ENCODE measurements around the gene MICALL1. TPM values are rescaled to one million over a fixed set of nuclear protein-coding genes. Genes with fewer than 3 reads are reported as not detected.
"Not testable (repeated sequence)": the region's sequence is repeated elsewhere in the genome, so short reads cannot be mapped to it uniquely, and the experiment has no call there.

The MICALL1 gene
- total and polyA plus RNA-seq, 7 experiments from 2014 or later: 2.2 to 40.0 (median 24.4) TPM

DNA sequence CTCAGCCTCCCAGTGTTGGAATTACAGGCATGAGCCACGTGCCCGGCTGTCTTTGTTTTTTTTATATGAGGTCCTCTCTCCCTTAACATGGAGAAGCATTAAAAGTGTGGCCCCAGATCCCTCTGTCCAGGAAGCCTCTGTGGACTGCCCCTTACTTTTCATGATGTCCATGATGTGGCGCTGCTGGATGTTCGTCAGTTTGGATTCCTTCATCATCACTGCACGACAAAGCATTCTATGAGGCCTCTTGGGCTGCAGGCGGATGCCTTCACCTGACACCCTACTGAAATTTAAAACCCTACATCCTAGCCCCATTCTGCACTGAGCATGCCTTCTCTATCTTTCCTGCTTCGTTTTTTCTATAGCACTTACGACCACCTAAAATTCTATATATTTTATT lies 45.2 kb downstream of the MICALL1 start:
- Mint-ChIP-seq H3K27ac (no peak overlapping the region), H3K36me3 (peaks cover 0 to 5% (median 4%) of the 10 kb centered on the region in 5 donors), H3K4me3 (peak overlapping the region in 1 of 10 donors; percentile 25), H3K27me3 (peaks cover 4 to 20% (median 14%) of the 10 kb centered on the region in 5 donors), H3K9me3 (peaks cover 0 to 2% (median 0%) of the 10 kb centered on the region in 11 donors), H3K4me1 (peaks cover 16 to 35% (median 31%) of the 10 kb centered on the region in 7 donors)
- CTCF ChIA-PET: interaction anchor here (0.7 kb wide), 1 partner anchor 127 kb away, joined by 3 read pairs; no protein-coding TSS in a partner anchor
- H3K4me1 ChIP-seq (ENCODE audit: control insufficient read depth in 2 of 2, insufficient read depth in 2 of 2, low read length in 2 of 2): peaks cover 13 to 18% of the 10 kb centered on the region in 2 donors
- H3K9me3 ChIP-seq (ENCODE audit: control insufficient read depth in 2 of 3, low read length in 3 of 3): no peaks in the 10 kb centered on the region
- H3K4me3 ChIP-seq (ENCODE audit: low read length): no peak overlapping the region
- ATAC-seq (no peak), DNase-seq (no peak)
- intact Hi-C loops (cut with micrococcal nuclease): loop anchor here in 1 of 2 donors (5.0 kb wide), 1 partner anchor 144 kb away; the partner anchor contains the start of gene GCAT
- peaks cover 0 to 5% (median 0%) of the 10 kb centered on the region in 3 experiments for H3K36me3 ChIP-seq (ENCODE audit: control insufficient read depth in 2 of 3, insufficient read depth in 3 of 3, low read length in 3 of 3)
- POLR2A ChIA-PET: no interaction called here
- H3K27me3 ChIP-seq (ENCODE audit: control insufficient read depth in 2 of 2, insufficient read depth in 2 of 2, low read length in 2 of 2): no peaks in the 10 kb centered on the region
- no peak overlapping the region for H3K27ac ChIP-seq (ENCODE audit: low read depth, low read length)

DNA sequence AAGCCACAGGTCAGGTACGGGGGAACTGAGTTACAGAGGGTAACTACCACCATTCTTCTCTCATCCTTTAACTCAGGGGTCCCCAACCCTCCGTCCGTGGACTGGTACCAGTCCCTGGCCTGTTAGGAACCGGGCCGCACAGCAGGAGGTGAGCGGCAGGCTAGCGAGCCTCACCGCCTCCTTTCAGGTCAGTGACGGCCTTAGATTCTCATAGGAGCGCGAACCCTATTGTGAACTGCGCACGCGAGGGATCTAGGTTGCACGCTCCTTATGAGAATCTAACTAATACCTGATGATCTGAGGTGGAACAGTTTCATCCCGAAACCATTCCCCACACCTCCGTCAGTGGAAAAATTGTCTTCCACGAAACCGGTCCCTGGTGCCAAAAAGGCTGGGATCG lies 46.5 kb downstream of the MICALL1 start:
- Mint-ChIP-seq H3K36me3 (peaks cover 7 to 16% (median 12%) of the 10 kb centered on the region in 5 donors), H3K27ac (peak overlapping the region in 4 of 9 donors; percentile 80 to 98 (median 94)), H3K4me1 (peaks cover 22 to 47% (median 43%) of the 10 kb centered on the region in 7 donors), H3K4me3 (peak overlapping the region; percentile 93 to 100 (median 99)), H3K27me3 (peaks cover 4 to 20% (median 14%) of the 10 kb centered on the region in 5 donors)
- H3K27ac ChIP-seq (ENCODE audit: low read depth, low read length); H3K27me3 ChIP-seq (ENCODE audit: control insufficient read depth in 2 of 2, insufficient read depth in 2 of 2, low read length in 2 of 2); H3K9me3 Mint-ChIP-seq; H3K9me3 ChIP-seq (ENCODE audit: control insufficient read depth in 2 of 3, low read length in 3 of 3); POLR2A ChIA-PET; ATAC-seq; DNase-seq: not testable (repeated sequence)
- Histone ChIP-seq H3K36me3 (ENCODE audit: control insufficient read depth in 2 of 3, insufficient read depth in 3 of 3, low read length in 3 of 3) (peaks cover 0 to 18% (median 9%) of the 10 kb centered on the region in 3 experiments), H3K4me3 (ENCODE audit: low read length) (peak overlapping the region; percentile 96), H3K4me1 (ENCODE audit: control insufficient read depth in 2 of 2, insufficient read depth in 2 of 2, low read length in 2 of 2) (peaks cover 13 to 18% of the 10 kb centered on the region in 2 donors)
- intact Hi-C loops (cut with micrococcal nuclease): loop anchor here (1.0 to 5.0 kb wide), 7 partner anchors 18 to 618 kb away; partner anchors contain the start of genes GCAT (in 2 of the 2), MICALL1 (in 2 of the 2), ANKRD54 (in 1 of the 2) and DMC1 (in 1 of the 2)
- CTCF ChIA-PET: interaction anchor here (0.7 kb wide), 1 partner anchor 125 kb away, joined by 4 read pairs; no protein-coding TSS in a partner anchor

GRCh38 chr22:37953062-37953436 lies 47.0 kb downstream of the MICALL1 start:
- POLR2A ChIA-PET: interaction anchor here (1.5 to 1.9 kb wide), 2 partner anchors 13 to 136 kb away, joined by 3 to 6 read pairs; no protein-coding TSS in a partner anchor
- peak overlapping the region; percentile 93 to 100 (median 99) for H3K4me3 Mint-ChIP-seq
- Histone ChIP-seq H3K36me3 (ENCODE audit: control insufficient read depth in 2 of 3, insufficient read depth in 3 of 3, low read length in 3 of 3) (peaks cover 0 to 22% (median 9%) of the 10 kb centered on the region in 3 experiments), H3K4me1 (ENCODE audit: control insufficient read depth in 2 of 2, insufficient read depth in 2 of 2, low read length in 2 of 2) (peaks cover 13 to 18% of the 10 kb centered on the region in 2 donors), H3K4me3 (ENCODE audit: low read length) (peak overlapping the region; percentile 96), H3K27me3 (ENCODE audit: control insufficient read depth in 2 of 2, insufficient read depth in 2 of 2, low read length in 2 of 2) (no peaks in the 10 kb centered on the region), H3K27ac (ENCODE audit: low read depth, low read length) (peak overlapping the region; percentile 23), H3K9me3 (ENCODE audit: control insufficient read depth in 2 of 3, low read length in 3 of 3) (no peaks in the 10 kb centered on the region)
- intact Hi-C loops (cut with micrococcal nuclease): loop anchor here (1.0 to 5.0 kb wide), 7 partner anchors 19 to 617 kb away; partner anchors contain the start of genes GCAT (in 2 of the 2), MICALL1 (in 2 of the 2), ANKRD54 (in 1 of the 2) and DMC1 (in 1 of the 2)
- peak; percentile 62 for ATAC-seq
- peaks cover 24 to 50% (median 47%) of the 10 kb centered on the region in 7 donors for H3K4me1 Mint-ChIP-seq
- DNase-seq: no peak
- CTCF ChIA-PET: interaction anchor here (0.6 to 1.6 kb wide), 3 partner anchors 47 to 136 kb away, joined by 3 to 5 read pairs (median 3); partner anchors contain the start of gene MICALL1
- peaks cover 0 to 2% (median 0%) of the 10 kb centered on the region in 11 donors for H3K9me3 Mint-ChIP-seq
- peaks cover 9 to 18% (median 16%) of the 10 kb centered on the region in 5 donors for H3K36me3 Mint-ChIP-seq
- peak overlapping the region; percentile 93 to 99 (median 95) for H3K27ac Mint-ChIP-seq
- H3K27me3 Mint-ChIP-seq: peaks cover 4 to 20% (median 14%) of the 10 kb centered on the region in 5 donors

DNA sequence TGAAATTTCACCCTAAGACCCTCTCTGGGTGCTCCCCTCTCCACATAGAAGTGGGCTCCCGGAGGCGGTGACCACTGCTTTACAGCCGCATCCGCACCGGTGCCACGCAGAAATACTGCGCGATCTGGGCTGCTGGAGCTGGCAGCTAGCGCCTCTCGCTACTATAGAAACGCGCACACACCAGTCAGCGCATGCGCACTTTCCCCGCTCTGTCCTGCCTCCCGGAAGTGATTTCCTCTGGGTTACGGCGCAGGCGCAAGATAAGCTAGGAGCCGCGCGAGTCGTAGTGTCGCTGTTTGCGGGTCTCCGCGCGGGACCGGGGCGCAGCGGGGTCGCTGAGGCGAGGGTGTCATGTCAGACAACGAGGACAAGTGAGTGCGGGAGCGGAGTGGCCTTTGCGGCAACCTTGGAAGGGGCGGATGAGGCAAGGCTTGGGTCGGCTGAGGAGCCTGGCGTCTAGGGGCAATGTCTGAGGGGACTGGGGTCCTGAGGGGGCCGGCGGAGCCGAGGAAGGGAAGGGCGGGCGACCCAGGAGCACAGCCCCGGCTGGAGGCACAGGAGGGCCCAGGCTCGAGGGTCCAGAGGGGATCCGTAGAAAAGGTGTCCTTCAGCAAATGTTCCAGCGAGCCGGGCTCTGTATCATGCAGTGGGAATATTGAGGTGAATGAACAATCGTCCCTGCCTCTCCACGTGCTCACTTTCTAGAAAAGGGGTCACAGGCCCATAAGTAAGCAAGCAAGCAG lies 47.5 kb downstream of the MICALL1 start, which contains the start of the genes C22orf23 and POLR2F:
Gene C22orf23 (minus strand): TSS at position 165 of the 743 bp plus-strand sequence. CDS start 452 bp downstream, outside the sequence.
Gene POLR2F (plus strand): TSS at position 263 of the 743 bp plus-strand sequence. CDS start 89 bp downstream, at position 352.
- intact Hi-C loops (cut with micrococcal nuclease): loop anchor here (1.0 to 5.0 kb wide), 7 partner anchors 19 to 617 kb away; partner anchors contain the start of genes GCAT (in 2 of the 2), MICALL1 (in 2 of the 2), ANKRD54 (in 1 of the 2) and DMC1 (in 1 of the 2)
- Mint-ChIP-seq H3K27ac (peak within 1 kb of the TSS; percentile 93 to 99 (median 95)), H3K4me1 (peaks cover 27 to 54% (median 51%) of the 10 kb centered on the region in 7 donors), H3K27me3 (peaks cover 4 to 20% (median 14%) of the 10 kb centered on the region in 5 donors), H3K9me3 (peaks cover 0 to 2% (median 0%) of the 10 kb centered on the region in 11 donors), H3K36me3 (peaks cover 12 to 21% (median 20%) of the 10 kb centered on the region in 5 donors), H3K4me3 (peak within 1 kb of the TSS; percentile 93 to 100 (median 99))
- DNase-seq (peak; percentile 92 to 96 (median 94)), ATAC-seq (peak; percentile 97)
- CTCF ChIA-PET: interaction anchor here (0.6 to 1.6 kb wide), 5 partner anchors 11 to 136 kb away, joined by 3 to 5 read pairs (median 3); partner anchors contain the start of gene MICALL1
- Histone ChIP-seq H3K9me3 (ENCODE audit: control insufficient read depth in 2 of 3, low read length in 3 of 3) (no peaks in the 10 kb centered on the region), H3K36me3 (ENCODE audit: control insufficient read depth in 2 of 3, insufficient read depth in 3 of 3, low read length in 3 of 3) (peaks cover 0 to 27% (median 9%) of the 10 kb centered on the region in 3 experiments), H3K27ac (ENCODE audit: low read depth, low read length) (peak within 1 kb of the TSS; percentile 75), H3K27me3 (ENCODE audit: control insufficient read depth in 2 of 2, insufficient read depth in 2 of 2, low read length in 2 of 2) (no peaks in the 10 kb centered on the region), H3K4me1 (ENCODE audit: control insufficient read depth in 2 of 2, insufficient read depth in 2 of 2, low read length in 2 of 2) (peaks cover 13 to 18% of the 10 kb centered on the region in 2 donors), H3K4me3 (ENCODE audit: low read length) (peak within 1 kb of the TSS; percentile 96)
- POLR2A ChIA-PET: interaction anchor here (0.5 to 1.9 kb wide), 5 partner anchors 8 to 345 kb away, joined by 3 to 6 read pairs (median 3); partner anchors contain the start of gene GGA1

DNA sequence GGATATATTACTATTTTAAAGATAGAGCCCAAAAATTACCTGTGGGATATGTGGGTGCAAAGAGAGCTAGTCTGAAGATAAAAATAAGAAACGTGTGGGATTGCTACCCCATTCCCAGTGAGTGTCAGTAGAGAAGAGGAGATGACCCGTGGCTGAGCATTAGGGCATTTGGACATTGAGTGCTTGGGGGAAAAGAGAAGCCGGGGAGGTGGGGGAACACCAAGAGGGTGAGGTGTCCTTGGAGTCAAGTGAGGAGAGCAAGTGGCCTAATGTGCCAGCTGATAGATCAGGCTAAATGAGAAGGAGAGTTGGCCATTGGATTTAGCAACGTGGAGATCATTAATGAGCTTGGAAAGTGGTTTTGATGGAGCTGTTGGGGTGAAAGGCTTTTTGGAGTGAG lies 48.6 kb downstream of the MICALL1 start:
- POLR2A ChIA-PET: interaction anchor here (0.7 to 1.9 kb wide), 4 partner anchors 11 to 137 kb away, joined by 3 to 6 read pairs (median 3); partner anchors contain the start of gene ANKRD54
- H3K36me3 ChIP-seq (ENCODE audit: control insufficient read depth in 2 of 3, insufficient read depth in 3 of 3, low read length in 3 of 3): peaks cover 0 to 38% (median 18%) of the 10 kb centered on the region in 3 experiments
- H3K4me3 ChIP-seq (ENCODE audit: low read length): peak overlapping the region; percentile 96
- no peaks in the 10 kb centered on the region for H3K9me3 ChIP-seq (ENCODE audit: control insufficient read depth in 2 of 3, low read length in 3 of 3)
- no peak overlapping the region for H3K27ac ChIP-seq (ENCODE audit: low read depth, low read length)
- peaks cover 28 to 60% (median 57%) of the 10 kb centered on the region in 7 donors for H3K4me1 Mint-ChIP-seq
- H3K27ac Mint-ChIP-seq: peak overlapping the region in 6 of 9 donors; percentile 66 to 99 (median 96)
- H3K9me3 Mint-ChIP-seq: peaks cover 0 to 2% (median 0%) of the 10 kb centered on the region in 11 donors
- peaks cover 13 to 18% of the 10 kb centered on the region in 2 donors for H3K4me1 ChIP-seq (ENCODE audit: control insufficient read depth in 2 of 2, insufficient read depth in 2 of 2, low read length in 2 of 2)
- peaks cover 4 to 20% (median 14%) of the 10 kb centered on the region in 5 donors for H3K27me3 Mint-ChIP-seq
- DNase-seq (no peak), ATAC-seq (no peak)
- peak overlapping the region; percentile 93 to 100 (median 99) for H3K4me3 Mint-ChIP-seq
- H3K36me3 Mint-ChIP-seq: peaks cover 22 to 32% (median 30%) of the 10 kb centered on the region in 5 donors
- intact Hi-C loops (cut with micrococcal nuclease): loop anchor here in 1 of 2 donors (5.0 kb wide), 1 partner anchor 147 kb away; the partner anchor contains the start of gene GCAT
- CTCF ChIA-PET: interaction anchor here (1.1 to 1.6 kb wide), 3 partner anchors 10 to 136 kb away, joined by 3 to 5 read pairs (median 4); no protein-coding TSS in a partner anchor
- H3K27me3 ChIP-seq (ENCODE audit: control insufficient read depth in 2 of 2, insufficient read depth in 2 of 2, low read length in 2 of 2): no peaks in the 10 kb centered on the region

Measured in naive thymus-derived CD4-positive, alpha-beta T cell (primary cell).